BE2C (cell line): ENCODE results near the gene CLUH.

Source experiments
- DNase-seq: peaks from one replicate; pipeline ENCODE4 v3.0.0-alpha.2; 2020
- H3K27me3 ChIP-seq: fragments of 250-450 bp; sonication (Bioruptor Pico); 2 replicates; pipeline ENCODE4 v1.5.1; 2020; ENCODE audit warnings: mild to moderate bottlenecking
- H3K36me3 ChIP-seq: fragments of 250-450 bp; sonication (Bioruptor Pico); 2 replicates; pipeline ENCODE4 v1.5.1; 2020; ENCODE audit warnings: mild to moderate bottlenecking
- H3K4me1 ChIP-seq: fragments of 250-450 bp; sonication (Bioruptor Pico); 2 replicates; pipeline ENCODE4 v1.5.1; 2020
- H3K4me3 ChIP-seq: 2 replicates; pipeline ENCODE4 v1.5.1; 2011; ENCODE audit warnings: low read depth, low read length
- H3K9me3 ChIP-seq: fragments of 250-450 bp; sonication (Bioruptor Pico); 2 replicates; pipeline ENCODE4 v1.5.1; 2020
- CTCF ChIP-seq: IDR thresholded peaks from 2 replicates; pipeline ENCODE4 v1.5.1; 2012; ENCODE audit warnings: mild to moderate bottlenecking, low read depth, low read length

The CLUH gene

GRCh38 chr17:2712300-2713043 is 908 bp upstream of the CLUH start:
- Histone ChIP-seq H3K27me3 (no peaks in the 10 kb centered on the region), H3K36me3 (no peaks in the 10 kb centered on the region), H3K9me3 (no peaks in the 10 kb centered on the region), H3K4me3 (no peak overlapping the region; the same call in 1 of the 2 replicates), H3K4me1 (peaks cover 3% of the 10 kb centered on the region; the same call in 1 of the 2 replicates)
- DNase-seq, result no peak
- TF ChIP-seq CTCF, result no peak

- no peak for TF ChIP-seq CTCF
- peaks cover 3% of the 10 kb centered on the region; the same call in 1 of the 2 replicates for H3K4me1 ChIP-seq
- H3K27me3 ChIP-seq, result no peaks in the 10 kb centered on the region
- DNase-seq, result no peak
- peak overlapping the region; percentile 73 for H3K4me3 ChIP-seq
- peaks cover 3% of the 10 kb centered on the region; the same call in 1 of the 2 replicates for H3K36me3 ChIP-seq
- no peaks in the 10 kb centered on the region for H3K9me3 ChIP-seq
Measured at GRCh38 chr17:2710803-2711607, 559 bp downstream of the CLUH start.

- peak overlapping the region; percentile 73 for H3K4me3 ChIP-seq
Measured at GRCh38 chr17:2710071-2710802, 1.3 kb downstream of the CLUH start.

GRCh38 chr17:2709183-2709661 is 2.3 kb downstream of the CLUH start:
- no peak overlapping the region for H3K4me3 ChIP-seq
- no peaks in the 10 kb centered on the region for H3K9me3 ChIP-seq
- peaks cover 3% of the 10 kb centered on the region; the same call in 1 of the 2 replicates for H3K4me1 ChIP-seq
- H3K27me3 ChIP-seq, result no peaks in the 10 kb centered on the region
- no peak for DNase-seq
- no peak for TF ChIP-seq CTCF
- peaks cover 5% of the 10 kb centered on the region for H3K36me3 ChIP-seq

More at GRCh38 chr17:2710071-2710802, 1.3 kb downstream of the CLUH start:
- Histone ChIP-seq H3K27me3 (no peaks in the 10 kb centered on the region), H3K9me3 (no peaks in the 10 kb centered on the region), H3K36me3 (peaks cover 3% of the 10 kb centered on the region; the same call in 1 of the 2 replicates), H3K4me1 (peaks cover 3% of the 10 kb centered on the region; the same call in 1 of the 2 replicates)
- no peak for TF ChIP-seq CTCF
- DNase-seq, result no peak

- peaks cover 5% of the 10 kb centered on the region for H3K36me3 ChIP-seq
- no peaks in the 10 kb centered on the region for H3K27me3 ChIP-seq
- H3K4me1 ChIP-seq, result peaks cover 3% of the 10 kb centered on the region; the same call in 1 of the 2 replicates
- no peak overlapping the region for H3K4me3 ChIP-seq
- no peak for TF ChIP-seq CTCF
- no peak for DNase-seq
- H3K9me3 ChIP-seq, result no peaks in the 10 kb centered on the region
Measured at GRCh38 chr17:2708585-2709182, 2.9 kb downstream of the CLUH start.
